Adrenal gland (tissue), 5 donors: ENCODE results near the gene CKS1B.

Experiments
- CTCF ChIP-seq, 6 experiments: fragments of 450-650 bp in 4 of 6; fragments of 200-600 bp in 2 of 6; sonication (generic) in 1 of 6; IDR thresholded peaks; 1 replicate in 5 of 6; 2 replicates in 1 of 6; pipeline versions ENCODE4 v1.5.1 to v1.8.0; 2016 to 2021; ENCODE audit warnings: antibody characterized with exemption in 6 of 6, mild to moderate bottlenecking in 2 of 6, moderate library complexity in 1 of 6
- POLR2A ChIP-seq, 2 donors: fragments of 450-650 bp; IDR thresholded peaks; one replicate each; pipeline ENCODE4 v1.6.1; 2017; ENCODE audit warnings: antibody characterized with exemption in 2 of 2, mild to moderate bottlenecking in 2 of 2, moderate library complexity in 1 of 2
- donor health status: DM: no; HTN: no; CAD: no.

GRCh38 chr1:154957091-154957657 lies 17.3 kb upstream of the CKS1B start:
- TF ChIP-seq POLR2A (IDR thresholded peaks at IDR 0.05), result no peak
- TF ChIP-seq CTCF (IDR thresholded peaks at IDR 0.05), result no peak
